Measurements from ENCODE around the gene MUS81. TPM values are rescaled to one million over a fixed set of nuclear protein-coding genes. Genes with fewer than 3 reads are reported as not detected.

The MUS81 gene
- total and polyA plus RNA-seq, 9 of the 15 experiments (the other 6 are each of a cell fraction or from before 2014, with no cell fraction given) = 13.4 to 118 (median 53.7) TPM

GRCh38 chr11:65859095-65859811 lies 980 bp upstream of the MUS81 start (continued):
- TF ChIP-seq FOXK2 (conservative IDR thresholded peaks at IDR 0.05 in 1 of 2, IDR thresholded peaks at IDR 0.05 in 1 of 2; ENCODE audit: low read depth in 2 of 2) (peak; percentile 4 to 41; a peak in 2 of 4 replicates), ZNF384 (IDR thresholded peaks at IDR 0.05; ENCODE audit: low read depth, low read length) (no peak), ZNF584 (CRISPR knock-in tag; IDR thresholded peaks at IDR 0.05; ENCODE audit: low read depth) (peak; percentile 92), ZBTB8A (IDR thresholded peaks at IDR 0.05; ENCODE audit: partially characterized antibody) (no peak), MTA2 (IDR thresholded peaks at IDR 0.05; ENCODE audit: low read depth) (no peak), BCOR (IDR thresholded peaks at IDR 0.05) (no peak), ATF3 (IDR thresholded peaks at IDR 0.05) (no peak), ATF3 (CRISPR knock-in tag; conservative IDR thresholded peaks at IDR 0.05) (no peak), ZBTB40 (IDR thresholded peaks at IDR 0.05) (no peak), ZBTB40 (CRISPR knock-in tag; IDR thresholded peaks at IDR 0.05) (no peak), ELK1 (CRISPR knock-in tag; IDR thresholded peaks at IDR 0.05) (no peak), KLF13 (tag; IDR thresholded peaks at IDR 0.05; ENCODE audit: borderline replicate concordance, low read depth) (0 out of 2 replicates have a peak, but pooled peaks have one; percentile 28), GABPA (tag; conservative IDR thresholded peaks at IDR 0.05; ENCODE audit: low read depth) (no peak), SIN3A (IDR thresholded peaks at IDR 0.05; ENCODE audit: borderline replicate concordance in 2 of 2, control insufficient read depth in 1 of 2, low read depth in 2 of 2, low read length in 2 of 2) (peak in 1 of 2 experiments; percentile 63; a peak in 1 of 4 replicates), ZNF766 (CRISPR knock-in tag; conservative IDR thresholded peaks at IDR 0.05) (peak; percentile 96)
